Activated naive CD4-positive, alpha-beta T cell treated with Interleukin-2 at 50 U/mL for 16 hours (primary cell): ENCODE results near the gene SLC9A3.
A peak's percentile ranks its signal among the peaks of the same experiment; 100 is the strongest.

Experiments used
- DNase-seq: peaks from one replicate; pipeline ENCODE4 v3.0.0-alpha.2; 2020

The SLC9A3 gene

DNA sequence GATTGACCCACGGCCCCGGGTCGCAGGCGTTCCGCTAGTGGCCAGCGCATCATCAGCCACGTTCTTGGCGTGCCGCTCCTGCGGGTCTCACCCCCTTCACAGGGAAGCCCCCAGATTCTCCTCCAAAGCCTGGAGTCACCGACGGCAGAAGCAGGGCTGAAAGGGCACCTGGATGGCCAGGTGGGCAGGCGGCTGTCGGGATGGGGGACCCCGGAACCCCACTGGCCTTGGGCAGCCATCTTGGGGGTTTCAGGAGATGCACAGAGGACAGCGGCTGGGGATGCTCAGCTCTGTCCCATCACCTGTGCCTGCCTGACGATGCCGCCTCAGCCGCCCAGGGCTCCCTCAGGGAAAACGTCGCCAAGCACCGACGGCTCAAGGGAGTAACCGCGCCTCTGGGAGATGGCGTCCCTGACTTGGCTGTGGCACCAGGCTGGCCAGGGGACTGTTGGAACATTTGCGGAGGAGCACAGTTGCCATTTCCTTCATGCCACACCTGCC, 14.1 kb upstream of the SLC9A3 start:
- DNase-seq: no peak

DNA sequence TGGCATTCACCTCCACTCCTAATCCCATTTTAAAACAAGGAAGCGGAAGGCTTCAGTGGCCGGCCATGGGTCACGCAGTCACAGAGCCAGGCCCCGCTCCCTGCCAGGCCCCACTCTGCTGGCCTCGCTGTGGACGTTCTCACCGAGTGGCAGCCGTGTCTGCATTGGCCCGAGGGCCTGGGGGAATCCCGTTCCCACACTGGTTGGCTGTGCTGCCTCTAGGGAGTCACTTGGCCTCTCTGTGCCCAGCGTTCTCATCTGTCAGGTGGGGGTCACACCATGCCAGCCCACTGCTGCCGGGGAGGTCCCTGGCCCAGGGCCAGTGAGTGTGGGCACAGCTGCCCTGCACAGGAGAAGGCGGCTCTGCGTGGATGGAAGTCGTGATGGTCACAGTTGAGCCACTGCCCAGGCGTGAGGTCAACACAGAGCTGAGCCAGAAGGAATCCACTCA, 13.4 kb upstream of the SLC9A3 start:
- DNase-seq: no peak

- no peak for DNase-seq
These were observed 12.8 kb upstream of the SLC9A3 start for GRCh38 chr5:537098-537497.

DNA sequence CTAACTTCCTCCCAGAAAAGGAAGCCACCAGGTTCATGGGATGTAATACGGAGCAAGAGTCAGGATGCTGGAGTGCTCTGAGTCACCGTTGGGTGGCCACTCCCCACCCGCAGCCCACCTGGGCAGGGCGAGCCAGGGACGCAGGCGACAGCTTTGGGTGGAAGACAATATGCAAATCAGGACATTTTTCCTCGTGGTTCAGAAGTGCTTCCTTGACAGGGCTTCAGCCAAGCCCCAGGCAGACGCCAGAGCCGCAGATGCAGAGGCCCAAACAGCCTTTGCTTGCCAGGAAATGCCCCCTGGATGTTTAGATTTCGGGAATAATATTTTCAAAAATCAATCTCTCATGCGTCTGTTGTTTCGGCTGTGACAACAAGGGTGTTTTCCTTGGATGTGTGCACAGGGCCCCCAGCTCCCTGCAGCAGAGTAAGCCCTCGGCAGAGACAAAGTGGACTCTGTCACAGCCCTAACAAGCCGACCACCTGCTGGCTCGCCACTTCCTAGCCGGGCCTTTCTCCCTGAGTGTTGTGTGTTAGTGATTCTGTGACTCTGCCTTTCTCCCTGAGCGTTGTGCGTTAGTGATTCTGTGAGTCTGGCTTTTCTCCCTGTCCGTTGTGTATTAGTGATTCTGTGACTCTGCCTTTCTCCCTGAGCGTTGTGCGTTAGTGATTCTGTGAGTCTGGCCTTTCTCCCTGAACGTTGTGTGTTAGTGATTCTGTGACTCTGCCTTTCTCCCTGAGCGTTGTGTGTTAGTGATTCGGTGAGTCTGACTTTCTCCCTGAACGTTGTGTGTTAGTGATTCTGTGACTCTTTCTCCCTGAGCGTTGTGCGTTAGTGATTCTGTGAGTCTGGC, 11.8 kb upstream of the SLC9A3 start:
- no peak for DNase-seq

DNA sequence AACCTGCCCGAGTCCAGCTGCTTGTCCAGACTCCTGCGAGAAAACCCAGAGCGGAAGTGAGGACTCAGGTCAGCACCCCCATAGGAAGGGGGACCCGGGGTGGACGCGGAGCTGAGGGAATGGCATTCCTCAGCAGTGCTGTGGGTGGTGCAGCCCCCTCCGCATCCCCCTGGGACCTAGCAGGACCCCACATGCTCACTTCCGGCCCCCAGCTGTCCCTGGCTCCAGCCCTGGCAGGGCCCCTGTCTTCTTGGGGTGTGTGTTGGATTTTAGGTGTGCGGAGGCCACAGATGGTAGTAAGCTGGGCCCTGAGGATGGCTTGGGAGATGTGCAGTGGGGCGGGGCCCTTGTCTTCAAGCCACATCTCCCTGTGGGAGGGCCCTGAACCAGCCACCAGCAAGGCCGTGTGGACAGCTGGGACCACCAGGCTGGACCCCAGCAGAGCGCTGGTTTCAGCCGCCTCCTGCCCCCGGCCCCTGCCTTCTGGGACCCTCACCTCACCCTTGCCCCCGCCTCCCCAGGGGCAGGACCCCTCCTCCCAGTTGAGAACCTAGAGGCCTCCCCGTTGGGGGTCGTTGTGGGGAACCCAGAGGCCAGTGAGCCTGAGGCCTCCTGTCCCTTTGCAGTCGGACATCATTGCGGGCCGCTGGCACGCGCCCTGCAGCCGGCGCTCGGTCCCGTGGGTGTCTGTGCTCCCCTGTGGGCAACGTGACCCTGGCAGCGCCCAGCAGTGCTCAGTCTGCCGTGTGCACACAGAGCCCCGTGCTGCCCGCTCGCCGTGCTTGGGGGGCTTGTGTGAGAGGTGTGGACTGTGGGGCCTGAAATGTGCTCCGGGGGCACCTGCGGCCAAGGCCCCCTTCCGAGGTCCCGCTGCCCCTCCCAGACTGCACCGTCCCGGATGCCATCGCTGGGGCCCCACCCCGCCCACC, 10.8 kb upstream of the SLC9A3 start:
- DNase-seq: no peak

- no peak for DNase-seq
These were observed 9.9 kb upstream of the SLC9A3 start for GRCh38 chr5:533955-534742.

GRCh38 chr5:533243-533954, 9.2 kb upstream of the SLC9A3 start:
- DNase-seq: no peak

DNA sequence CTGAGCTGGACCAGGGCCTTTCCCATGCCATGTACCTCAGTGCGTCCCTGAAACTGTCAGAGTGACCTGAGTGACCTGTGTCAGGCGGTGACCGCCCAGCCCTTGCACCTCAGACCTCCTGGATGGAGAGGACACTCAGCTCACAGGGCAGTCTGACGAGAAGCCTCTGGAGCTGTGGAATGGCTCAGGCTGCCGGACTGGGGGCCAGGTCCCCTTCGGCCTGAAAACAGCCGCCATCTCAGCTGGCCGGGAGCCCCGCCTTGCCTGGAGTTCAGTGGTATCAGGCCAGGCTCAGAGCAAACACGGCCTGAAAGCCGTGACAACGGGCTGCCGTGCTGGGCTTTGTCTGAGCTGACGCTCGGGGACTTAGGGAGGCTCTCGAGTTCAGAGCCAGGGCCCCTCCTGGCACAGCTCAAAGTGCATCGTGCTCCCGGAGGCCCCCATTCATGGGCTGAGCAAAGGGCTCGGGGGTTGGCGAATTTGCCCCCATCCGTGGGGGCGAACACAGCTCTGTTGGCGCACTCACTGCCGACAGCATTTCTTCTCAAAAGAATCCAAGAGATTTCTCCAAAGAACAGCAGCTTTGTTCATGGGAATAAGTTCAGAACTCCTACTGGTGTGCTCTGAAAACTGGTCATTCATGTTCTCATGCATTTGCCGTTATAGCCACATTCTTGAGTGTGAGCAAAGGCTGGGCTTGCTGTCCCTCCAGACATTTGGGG, 8.4 kb upstream of the SLC9A3 start:
- DNase-seq: no peak

DNA sequence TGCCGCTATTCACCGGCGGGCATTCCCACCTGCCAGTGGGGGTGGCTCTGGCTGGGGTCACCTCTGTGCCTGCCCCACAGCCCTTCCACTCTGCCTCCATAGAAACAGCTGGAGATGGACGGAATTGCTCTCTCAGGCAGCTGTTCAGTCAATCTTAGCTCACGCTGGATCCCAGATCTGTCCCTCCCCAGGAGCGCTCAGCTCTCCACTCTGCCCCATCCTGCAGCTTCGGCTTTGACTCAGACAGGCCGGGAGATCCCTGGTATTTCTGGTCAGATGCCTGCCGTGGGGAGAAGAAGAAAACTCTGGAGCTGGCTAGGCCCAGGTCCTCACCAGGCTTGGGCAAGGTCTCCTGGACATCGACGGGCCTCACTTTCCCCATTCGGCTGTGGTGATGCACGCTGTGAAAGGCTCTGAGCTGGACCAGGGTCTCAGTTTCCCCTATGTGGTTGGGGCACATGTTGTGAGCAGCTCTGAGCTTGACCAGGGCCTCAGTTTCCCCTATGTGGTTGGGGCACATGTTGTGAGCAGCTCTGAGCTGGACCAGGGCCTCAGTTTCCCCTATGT, 7.6 kb upstream of the SLC9A3 start:
- DNase-seq: no peak

DNA sequence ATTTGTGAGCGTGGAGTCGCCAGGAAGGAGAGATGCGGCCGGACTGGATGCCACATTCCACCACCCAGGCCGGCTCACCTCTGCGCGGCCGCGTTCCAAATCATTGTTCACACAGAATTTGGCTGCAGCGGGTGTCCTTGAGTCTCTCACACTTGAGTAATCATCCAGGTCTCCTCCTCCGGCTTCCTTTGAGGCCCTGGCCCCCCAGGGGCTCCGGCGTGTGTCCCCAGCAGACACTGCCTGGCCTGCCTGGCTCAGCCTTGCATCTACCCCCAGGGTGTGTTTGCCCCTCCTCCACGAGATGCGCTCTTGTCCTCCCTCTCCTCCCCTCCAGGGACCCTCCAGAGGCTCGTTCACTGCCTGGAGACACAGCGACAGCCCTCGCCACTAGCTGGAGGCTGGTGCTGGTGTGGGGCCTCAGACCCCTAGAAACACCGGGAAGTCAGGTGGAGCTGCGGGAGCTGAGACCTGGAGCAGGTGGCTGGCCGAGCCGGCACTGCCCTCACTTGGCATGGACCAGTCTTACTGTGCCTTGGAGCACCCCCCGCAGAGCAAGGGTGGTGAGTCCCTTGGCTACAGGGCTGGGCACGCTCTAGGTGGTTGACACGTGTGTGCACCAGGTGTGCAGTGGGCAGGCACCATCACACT, 7.0 kb upstream of the SLC9A3 start:
- DNase-seq: no peak

- no peak for DNase-seq
These were observed 6.0 kb upstream of the SLC9A3 start for GRCh38 chr5:530001-530955.

GRCh38 chr5:528629-529511, 4.6 kb upstream of the SLC9A3 start:
- no peak for DNase-seq

- DNase-seq: peak; percentile 13
These were observed 3.7 kb upstream of the SLC9A3 start for GRCh38 chr5:527646-528628.

DNA sequence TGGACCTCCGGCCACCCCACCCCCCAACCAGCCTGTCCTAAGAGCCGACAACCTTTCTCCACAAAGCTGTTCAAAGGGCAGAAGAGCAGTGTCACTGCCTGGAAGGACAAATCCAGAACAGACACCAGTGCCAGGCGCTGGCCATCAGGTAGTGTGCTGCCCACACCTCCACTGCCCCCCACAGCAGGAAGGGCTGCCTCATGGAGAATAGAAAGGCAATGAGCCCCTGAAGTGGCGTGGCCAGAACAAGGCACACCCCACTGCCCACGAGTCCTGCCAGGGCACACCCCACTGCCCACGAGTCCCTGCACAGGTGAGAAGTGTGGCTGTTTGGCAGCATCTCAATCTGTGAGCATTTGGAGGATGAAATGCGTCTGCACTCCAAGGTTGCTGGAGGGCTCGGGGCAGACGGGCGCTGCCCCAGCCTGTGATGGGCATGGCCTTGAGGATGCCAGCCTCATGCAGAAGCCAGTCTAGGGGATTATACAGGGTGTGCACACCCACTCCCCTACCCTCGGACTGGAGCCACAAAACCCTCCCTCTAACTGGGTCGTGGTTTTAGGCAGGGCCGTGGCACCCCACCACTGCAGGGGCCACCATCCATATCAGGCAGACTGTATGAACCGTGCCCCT, 2.3 kb upstream of the SLC9A3 start:
- DNase-seq: no peak

DNA sequence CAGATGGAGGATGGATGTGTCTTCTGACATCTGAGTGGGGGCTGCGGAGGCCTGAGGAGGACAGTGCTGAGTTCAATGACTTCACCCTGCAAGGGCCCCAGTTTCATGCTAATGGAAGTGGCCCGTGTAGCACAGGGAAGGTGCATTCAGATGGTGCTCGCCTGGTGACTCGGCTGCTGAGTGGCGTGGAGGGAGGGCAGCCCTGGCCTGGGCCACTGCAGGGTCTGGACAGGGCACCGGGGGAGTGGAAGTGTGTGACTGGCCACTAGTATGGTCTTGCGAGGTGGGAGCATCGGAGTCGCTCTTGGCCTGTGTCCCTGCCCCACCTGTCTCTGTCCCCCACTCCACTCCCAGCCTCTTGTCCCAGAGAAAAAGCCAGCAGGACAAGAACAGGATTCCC, 1.7 kb upstream of the SLC9A3 start:
- DNase-seq: no peak

GRCh38 chr5:524973-525761, 918 bp upstream of the SLC9A3 start:
- no peak for DNase-seq
